ENCODE results near the gene FRYL.
"Not testable (repeated sequence)": the region's sequence is repeated elsewhere in the genome, so short reads cannot be mapped to it uniquely, and the experiment has no call there.

FRYL gene

DNA sequence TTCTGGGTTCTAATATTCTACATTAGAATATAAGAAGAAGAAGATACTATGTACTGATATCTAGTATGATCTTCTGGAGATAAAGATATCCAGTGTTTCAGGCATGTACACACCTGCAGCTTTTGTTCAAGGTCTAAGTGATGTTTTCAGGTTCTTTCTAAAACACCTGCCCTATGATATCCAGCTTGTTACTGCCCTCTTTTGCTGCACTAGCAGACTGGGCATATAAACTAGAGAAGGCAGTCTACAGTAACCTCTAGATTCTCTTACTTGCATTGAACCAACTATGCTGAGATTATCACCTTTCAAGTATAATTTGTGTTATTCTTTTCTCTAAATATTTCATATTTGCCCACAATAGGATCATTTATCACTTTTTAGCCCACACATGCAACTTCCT is 1.9 kb upstream of the FRYL start:
- DNase-seq = no peak

GRCh38 chr4:48780865-48781214 is 761 bp upstream of the FRYL start:
- peak in 1 of 2 experiments; percentile 59 for DNase-seq

DNA sequence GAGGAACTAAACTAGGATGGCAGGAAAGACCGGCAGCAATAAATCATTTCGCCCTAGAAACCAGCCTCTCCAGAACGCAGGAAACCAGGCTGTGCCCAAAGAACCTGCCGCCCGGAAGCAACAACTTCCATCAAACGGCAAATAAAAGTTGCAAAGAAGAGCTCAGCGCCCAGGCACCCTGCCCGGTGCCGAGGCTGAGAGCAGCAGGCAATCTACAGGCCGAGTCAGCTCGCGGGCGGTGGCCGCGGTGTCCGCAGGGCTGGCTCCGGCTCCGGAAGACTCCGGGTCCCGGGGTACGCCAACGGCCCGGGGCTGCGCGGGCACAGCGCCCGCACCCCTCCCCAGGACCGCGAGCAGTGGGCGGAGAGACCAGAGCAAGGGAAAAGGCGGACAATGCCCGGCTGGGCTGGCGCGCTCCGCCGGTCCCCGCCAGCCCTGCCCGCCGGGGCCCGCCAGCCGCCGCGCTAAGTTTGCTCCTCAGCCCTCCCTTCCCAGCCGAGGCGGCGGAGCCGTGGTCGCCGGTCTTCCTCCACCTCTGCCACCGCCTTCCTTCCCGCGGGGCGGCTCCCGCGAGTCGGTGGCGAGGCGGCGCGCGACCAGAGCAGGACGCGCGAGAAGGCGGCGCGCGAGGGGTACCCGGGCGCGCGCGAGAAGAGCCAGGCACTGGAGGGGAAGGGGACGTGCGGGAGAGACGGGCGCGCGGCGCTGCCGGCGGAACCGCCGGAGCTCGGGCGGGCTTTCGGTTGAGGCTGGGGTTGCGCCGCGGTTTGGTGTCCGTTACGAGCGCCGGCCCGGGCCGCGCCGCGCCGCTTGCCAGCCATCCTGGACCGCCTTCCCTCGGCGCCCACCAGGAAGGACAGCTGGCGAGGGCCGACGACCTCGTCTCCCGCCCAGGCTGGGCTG is 733 bp downstream of the FRYL start:
- peak in 1 of 2 experiments; percentile 43 for DNase-seq

- DNase-seq = no peak
These were observed 1.5 kb downstream of the FRYL start for GRCh38 chr4:48778431-48779094.

GRCh38 chr4:48777739-48778138 is 2.3 kb downstream of the FRYL start:
- no peak for DNase-seq

GRCh38 chr4:48774760-48775710 is 5.0 kb downstream of the FRYL start:
- no peak for DNase-seq

GRCh38 chr4:48772556-48772955 is 7.5 kb downstream of the FRYL start:
- DNase-seq = no peak

GRCh38 chr4:48767055-48767929 is 12.8 kb downstream of the FRYL start:
- no peak for DNase-seq

GRCh38 chr4:48766131-48766792 is 13.8 kb downstream of the FRYL start:
- DNase-seq = no peak

- no peak for DNase-seq
These were observed 17.7 kb downstream of the FRYL start for GRCh38 chr4:48762408-48762807.

DNA sequence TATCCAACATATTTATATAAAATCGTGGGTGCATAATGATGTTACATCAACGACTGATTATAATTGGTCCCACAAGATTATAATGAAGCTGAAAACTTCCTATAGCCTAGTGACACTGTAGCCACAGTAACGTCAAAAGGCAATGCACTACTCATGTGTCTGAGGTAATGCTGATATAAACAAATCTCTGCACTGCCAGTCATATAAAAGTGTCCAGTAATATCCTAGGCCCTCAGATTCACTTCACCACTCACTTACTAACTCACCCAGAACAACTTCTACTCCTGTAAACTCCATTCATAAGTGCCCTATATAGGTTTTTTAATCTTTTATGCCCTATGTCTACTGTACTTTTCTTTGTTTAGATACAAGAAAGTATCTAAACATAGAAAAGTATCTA is 18.8 kb downstream of the FRYL start:
- no peak for DNase-seq

- not testable (repeated sequence) for DNase-seq
These were observed 21.4 kb downstream of the FRYL start for GRCh38 chr4:48758703-48759102.

- DNase-seq = no peak
These were observed 23.3 kb downstream of the FRYL start for GRCh38 chr4:48756689-48757220.

DNA sequence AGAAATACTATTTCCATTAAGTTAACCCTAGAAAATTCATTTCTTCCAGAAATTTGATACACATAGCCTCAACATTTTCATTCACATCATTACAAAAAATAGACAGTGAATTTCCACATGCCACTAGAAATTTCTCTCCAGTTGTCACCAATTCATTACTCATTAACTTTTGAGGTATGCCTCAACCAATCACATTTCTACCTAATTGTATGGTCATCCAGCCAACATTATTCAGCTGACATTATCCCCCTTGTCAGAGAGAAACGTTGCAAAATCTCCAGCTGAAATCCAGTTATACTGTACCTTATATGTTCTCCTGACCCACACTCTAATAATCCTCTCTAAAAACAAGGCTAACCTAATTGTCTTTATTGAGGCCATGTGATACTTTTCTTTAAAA is 24.8 kb downstream of the FRYL start:
- DNase-seq = no peak

- no peak for DNase-seq
These were observed 26.9 kb downstream of the FRYL start for GRCh38 chr4:48753159-48753558.

DNA sequence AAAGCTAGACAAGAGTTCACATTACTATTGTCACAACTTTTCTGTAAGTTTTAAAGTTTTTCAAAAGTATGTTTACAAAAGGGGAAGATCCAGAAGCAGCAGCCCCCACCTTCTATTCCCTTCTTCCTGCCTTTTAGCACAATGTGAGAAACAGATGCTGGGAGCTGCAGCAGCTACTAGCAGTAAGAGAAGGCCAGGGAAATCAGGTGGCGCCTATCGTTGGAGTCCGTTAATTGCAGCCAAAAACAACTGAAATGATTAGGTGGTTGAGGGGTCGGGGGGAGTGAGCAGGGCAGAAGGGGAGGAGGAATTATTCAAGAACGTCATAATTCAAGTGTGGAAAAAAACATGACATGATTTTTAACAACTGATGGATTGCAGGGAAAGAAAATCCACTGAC is 27.4 kb downstream of the FRYL start:
- no peak for DNase-seq

DNA sequence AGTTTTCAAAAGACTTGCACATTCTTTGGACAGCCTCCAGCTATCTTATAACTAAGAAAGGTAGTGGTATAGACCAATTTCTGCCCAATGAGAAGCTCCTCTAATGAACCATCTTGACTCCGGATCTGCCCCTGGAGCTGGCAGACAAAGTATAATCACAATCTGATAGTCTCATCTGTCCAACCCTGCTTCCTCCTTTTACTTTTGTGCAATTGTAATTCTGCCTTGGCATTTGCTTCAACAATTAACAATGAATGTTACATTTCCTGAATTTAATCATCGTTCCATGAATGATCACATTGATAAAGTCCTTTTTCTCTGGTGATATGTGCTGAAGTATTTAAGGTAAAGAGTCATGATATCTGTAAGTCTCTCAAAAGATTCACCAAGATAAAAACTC is 27.8 kb downstream of the FRYL start:
- DNase-seq = no peak

DNA sequence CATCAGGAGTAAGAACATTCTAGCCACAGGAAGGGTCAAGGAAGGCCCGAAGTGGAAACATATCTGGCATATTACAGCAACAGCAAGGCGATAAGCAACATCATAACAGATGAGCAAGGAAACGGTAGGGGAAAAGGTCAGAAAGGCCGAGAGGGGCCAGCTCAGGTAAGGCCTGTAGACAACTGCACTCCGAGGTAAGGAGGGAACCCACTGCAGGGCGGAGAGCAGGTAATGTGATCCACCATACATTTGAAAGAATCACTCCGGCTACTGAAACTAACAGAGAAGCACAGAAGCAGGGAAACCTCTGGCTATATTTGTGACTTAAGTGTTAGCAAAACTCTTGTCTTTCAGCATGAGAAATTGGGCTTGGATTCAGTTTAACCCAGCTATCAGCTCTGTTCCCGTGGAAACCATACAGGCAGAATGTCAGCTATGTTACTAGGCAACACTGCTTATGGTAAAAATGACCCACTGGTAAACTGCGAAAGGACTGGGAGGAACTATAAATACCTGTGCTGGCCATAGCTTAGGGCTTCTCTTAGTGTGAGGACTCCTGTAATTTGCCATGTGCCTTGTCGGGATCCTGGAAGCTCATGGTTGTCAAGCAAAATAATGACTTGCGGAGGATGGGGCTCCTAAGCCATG is 31.0 kb downstream of the FRYL start:
- DNase-seq = no peak

GRCh38 chr4:48746608-48747362 is 33.3 kb downstream of the FRYL start:
- DNase-seq = no peak

- not testable (repeated sequence) for DNase-seq
These were observed 34.9 kb downstream of the FRYL start for GRCh38 chr4:48745223-48745622.
